ENCODE data around the gene INPP5E. TPM values are rescaled to one million over a fixed set of nuclear protein-coding genes. Genes with fewer than 3 reads are reported as not detected.

INPP5E gene
- total RNA-seq, 2 donors from 2014 or later: 8.8 to 25.4 TPM

DNA sequence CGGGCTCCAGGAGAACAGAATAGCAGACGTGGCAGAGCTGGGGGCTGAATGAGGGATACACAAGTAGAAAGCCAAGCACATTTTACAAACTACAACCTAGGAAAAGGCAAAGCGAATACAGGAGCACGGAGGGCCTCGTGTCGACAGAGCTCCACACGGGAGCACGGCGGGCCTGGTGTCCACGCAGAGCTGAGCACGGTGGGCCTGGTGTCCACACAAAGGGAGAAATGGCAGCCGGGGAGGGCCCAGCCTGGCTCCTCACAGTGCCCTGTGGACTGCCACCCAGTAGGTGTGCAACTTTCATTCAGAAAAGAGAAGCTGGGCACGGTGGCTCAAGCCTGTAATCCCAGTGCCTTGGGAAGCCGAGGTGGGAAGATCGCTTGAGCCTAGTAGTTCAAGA is 3.4 kb upstream of the INPP5E start:
- Histone ChIP-seq H3K36me3 (replicated peaks in 1 of 2; ENCODE audit: insufficient read depth in 1 of 2, low read depth in 2 of 2) (peaks cover 7 to 42% of the 10 kb centered on the region in 2 donors), H3K27ac (no peak overlapping the region), H3K9me3 (no peaks in the 10 kb centered on the region), H3K4me3 (no peak overlapping the region), H3K4me1 (peaks cover 12% of the 10 kb centered on the region), H3K27me3 (no peaks in the 10 kb centered on the region)
- TF ChIP-seq, protein P1, sequence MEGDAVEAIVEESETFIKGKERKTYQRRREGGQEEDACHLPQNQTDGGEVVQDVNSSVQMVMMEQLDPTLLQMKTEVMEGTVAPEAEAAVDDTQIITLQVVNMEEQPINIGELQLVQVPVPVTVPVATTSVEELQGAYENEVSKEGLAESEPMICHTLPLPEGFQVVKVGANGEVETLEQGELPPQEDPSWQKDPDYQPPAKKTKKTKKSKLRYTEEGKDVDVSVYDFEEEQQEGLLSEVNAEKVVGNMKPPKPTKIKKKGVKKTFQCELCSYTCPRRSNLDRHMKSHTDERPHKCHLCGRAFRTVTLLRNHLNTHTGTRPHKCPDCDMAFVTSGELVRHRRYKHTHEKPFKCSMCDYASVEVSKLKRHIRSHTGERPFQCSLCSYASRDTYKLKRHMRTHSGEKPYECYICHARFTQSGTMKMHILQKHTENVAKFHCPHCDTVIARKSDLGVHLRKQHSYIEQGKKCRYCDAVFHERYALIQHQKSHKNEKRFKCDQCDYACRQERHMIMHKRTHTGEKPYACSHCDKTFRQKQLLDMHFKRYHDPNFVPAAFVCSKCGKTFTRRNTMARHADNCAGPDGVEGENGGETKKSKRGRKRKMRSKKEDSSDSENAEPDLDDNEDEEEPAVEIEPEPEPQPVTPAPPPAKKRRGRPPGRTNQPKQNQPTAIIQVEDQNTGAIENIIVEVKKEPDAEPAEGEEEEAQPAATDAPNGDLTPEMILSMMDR (IDR thresholded peaks at IDR 0.05): no peak
- no peak for TF ChIP-seq POLR2A (IDR thresholded peaks at IDR 0.05)
- DNase-seq: no peak
- intact Hi-C loops (cut with DNase I): no loop called here
- WGBS, 2 donors: 90 to 93% methylated on average over 13 to 15 of the region's 15 CpGs
- ATAC-seq: no peak

DNA sequence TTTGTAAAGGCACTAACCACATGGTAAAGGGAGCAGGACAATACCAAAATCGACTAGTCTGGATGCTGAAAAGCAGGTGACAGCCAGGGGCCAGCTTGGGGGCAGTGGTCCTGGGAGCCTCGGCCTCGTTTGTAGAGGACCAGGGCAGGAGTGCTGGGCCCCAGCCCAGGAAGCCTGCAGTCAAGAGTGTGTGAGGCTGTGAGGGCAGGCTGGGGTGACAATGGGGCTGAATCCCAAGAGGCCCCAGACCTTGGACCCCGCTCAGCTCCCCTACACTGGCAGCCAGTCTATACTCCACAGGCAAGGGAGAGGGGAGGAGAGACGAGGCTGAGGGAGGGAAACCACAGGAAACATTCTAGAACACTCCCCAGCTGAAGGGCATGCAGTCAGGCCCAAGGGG is 2.6 kb upstream of the INPP5E start:
- ATAC-seq (no peak), DNase-seq (no peak)
- WGBS, 2 donors: 79 to 89% methylated on average over 4 to 5 of the region's 5 CpGs
- no peak for TF ChIP-seq POLR2A (IDR thresholded peaks at IDR 0.05)
- TF ChIP-seq, protein P1 (IDR thresholded peaks at IDR 0.05): no peak
- intact Hi-C loops (cut with DNase I): no loop called here
- Histone ChIP-seq H3K9me3 (no peaks in the 10 kb centered on the region), H3K27ac (no peak overlapping the region), H3K27me3 (no peaks in the 10 kb centered on the region), H3K4me1 (peaks cover 21% of the 10 kb centered on the region), H3K36me3 (replicated peaks in 1 of 2; ENCODE audit: insufficient read depth in 1 of 2, low read depth in 2 of 2) (peaks cover 6 to 35% of the 10 kb centered on the region in 2 donors), H3K4me3 (no peak overlapping the region)

DNA sequence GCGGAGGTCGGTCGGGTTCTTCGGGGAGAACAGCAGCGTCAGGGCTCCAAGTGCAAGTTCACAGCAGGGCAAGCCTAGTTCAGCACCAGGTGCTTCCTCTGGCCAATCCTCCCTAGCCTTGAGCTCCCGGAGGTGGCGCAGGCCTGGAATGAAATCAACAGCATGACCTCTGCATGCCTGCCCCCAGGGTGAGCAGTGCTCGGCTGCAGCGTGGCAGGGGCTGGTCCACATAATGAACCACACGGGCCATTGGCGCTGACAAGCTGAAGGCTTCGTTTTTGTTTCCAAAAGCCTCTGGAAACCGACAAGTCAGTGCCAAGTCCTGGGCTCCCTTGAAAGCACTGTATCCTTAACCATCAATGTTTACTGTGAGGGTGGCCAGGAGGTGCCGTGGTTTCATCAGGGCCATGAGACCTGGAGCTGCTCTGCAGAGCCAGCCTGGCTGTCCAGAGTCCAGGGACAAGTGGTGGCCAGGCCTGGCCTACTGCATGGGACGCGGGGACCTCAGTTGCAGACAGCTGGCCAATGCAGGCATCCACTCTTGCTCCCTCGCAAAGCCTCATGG is 2.1 kb upstream of the INPP5E start:
- ATAC-seq: no peak
- H3K9me3 ChIP-seq: no peaks in the 10 kb centered on the region
- H3K4me3 ChIP-seq: no peak overlapping the region
- no peaks in the 10 kb centered on the region for H3K27me3 ChIP-seq
- TF ChIP-seq, protein P1 (IDR thresholded peaks at IDR 0.05): no peak
- no peak for TF ChIP-seq POLR2A (IDR thresholded peaks at IDR 0.05)
- DNase-seq: no peak
- intact Hi-C loops (cut with DNase I): no loop called here
- peaks cover 1 to 30% of the 10 kb centered on the region in 2 donors for H3K36me3 ChIP-seq (replicated peaks in 1 of 2; ENCODE audit: insufficient read depth in 1 of 2, low read depth in 2 of 2)
- WGBS, 2 donors: 71 to 88% methylated on average over 8 to 17 of the region's 17 CpGs
- peaks cover 26% of the 10 kb centered on the region for H3K4me1 ChIP-seq
- H3K27ac ChIP-seq: no peak overlapping the region

DNA sequence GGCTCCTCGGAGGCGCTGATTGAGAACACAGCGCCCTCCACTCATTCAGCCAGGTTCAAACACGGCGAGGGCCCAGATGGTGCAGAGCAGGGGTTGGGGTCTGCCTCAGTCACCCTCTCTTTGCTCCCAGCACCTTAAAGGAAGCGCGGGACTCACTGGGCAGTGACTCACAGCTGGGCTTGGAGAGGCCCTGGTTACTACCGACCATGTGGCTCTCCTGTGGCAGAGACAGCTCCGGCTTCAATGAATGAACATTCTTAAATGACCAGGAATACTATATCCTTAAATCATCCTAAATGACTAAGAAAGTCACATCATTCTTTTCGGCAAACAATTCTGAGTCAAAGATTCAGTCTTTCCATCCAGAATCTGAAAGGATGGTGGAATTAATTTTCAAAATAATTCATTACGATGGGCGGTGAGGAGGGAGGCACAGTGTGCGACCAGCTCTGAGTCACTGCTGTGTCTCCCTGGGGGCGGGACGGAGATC is 1.6 kb upstream of the INPP5E start:
- Histone ChIP-seq H3K4me1 (peaks cover 31% of the 10 kb centered on the region), H3K4me3 (no peak overlapping the region), H3K27ac (no peak overlapping the region), H3K27me3 (no peaks in the 10 kb centered on the region), H3K9me3 (no peaks in the 10 kb centered on the region), H3K36me3 (replicated peaks in 1 of 2; ENCODE audit: insufficient read depth in 1 of 2, low read depth in 2 of 2) (peaks cover 0 to 27% of the 10 kb centered on the region in 2 donors)
- TF ChIP-seq POLR2A (IDR thresholded peaks at IDR 0.05): no peak
- TF ChIP-seq, protein P1 (IDR thresholded peaks at IDR 0.05): no peak
- ATAC-seq: no peak
- 92 to 96% methylated on average over 7 to 15 of the region's 15 CpGs for WGBS, 2 donors
- intact Hi-C loops (cut with DNase I): no loop called here
- DNase-seq: no peak
